ENCODE data around the gene COMTD1.
"Not testable (repeated sequence)": the region's sequence is repeated elsewhere in the genome, so short reads cannot be mapped to it uniquely, and the experiment has no call there.

COMTD1 gene

GRCh38 chr10:75244487-75245353 is 9.0 kb upstream of the COMTD1 start:
- no peak for DNase-seq

- no peak for DNase-seq
Observed at GRCh38 chr10:75243426-75243825, 7.7 kb upstream of the COMTD1 start.

- DNase-seq: no peak
Observed at GRCh38 chr10:75240329-75241076, 4.7 kb upstream of the COMTD1 start.

DNA sequence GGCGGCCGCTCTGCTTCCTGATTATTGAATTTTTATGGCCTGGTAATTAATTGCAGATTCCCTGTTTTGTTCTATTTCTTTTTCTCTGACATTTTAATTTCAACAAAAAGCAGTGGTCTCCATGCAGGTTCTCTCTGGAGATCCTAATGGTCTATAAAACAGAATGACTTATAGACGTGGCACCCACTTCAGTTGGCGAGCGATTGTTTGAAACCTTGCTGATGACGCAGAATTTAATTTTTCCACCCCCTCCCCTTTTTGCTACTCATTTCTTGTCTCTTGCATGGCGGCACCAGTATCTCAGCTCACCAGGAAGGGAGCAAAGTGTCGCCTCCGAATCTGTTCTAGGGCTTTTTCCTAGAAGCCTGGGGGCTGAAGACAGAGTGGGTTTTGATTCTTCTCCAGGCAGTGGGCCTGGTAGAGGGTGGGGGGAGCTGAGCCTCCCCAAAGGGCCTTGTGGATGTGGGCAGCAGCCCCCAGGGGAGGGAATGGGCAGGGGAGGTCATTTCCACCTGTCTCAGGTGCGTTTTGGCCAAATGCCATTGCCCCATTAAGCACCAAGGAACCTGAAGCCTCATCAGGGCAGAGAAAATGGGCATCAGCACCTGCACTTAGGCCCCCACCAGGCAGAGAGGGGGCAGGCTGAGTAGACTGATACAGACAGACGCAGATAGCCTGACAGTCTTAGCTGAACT is 3.5 kb upstream of the COMTD1 start:
- DNase-seq: no peak

DNA sequence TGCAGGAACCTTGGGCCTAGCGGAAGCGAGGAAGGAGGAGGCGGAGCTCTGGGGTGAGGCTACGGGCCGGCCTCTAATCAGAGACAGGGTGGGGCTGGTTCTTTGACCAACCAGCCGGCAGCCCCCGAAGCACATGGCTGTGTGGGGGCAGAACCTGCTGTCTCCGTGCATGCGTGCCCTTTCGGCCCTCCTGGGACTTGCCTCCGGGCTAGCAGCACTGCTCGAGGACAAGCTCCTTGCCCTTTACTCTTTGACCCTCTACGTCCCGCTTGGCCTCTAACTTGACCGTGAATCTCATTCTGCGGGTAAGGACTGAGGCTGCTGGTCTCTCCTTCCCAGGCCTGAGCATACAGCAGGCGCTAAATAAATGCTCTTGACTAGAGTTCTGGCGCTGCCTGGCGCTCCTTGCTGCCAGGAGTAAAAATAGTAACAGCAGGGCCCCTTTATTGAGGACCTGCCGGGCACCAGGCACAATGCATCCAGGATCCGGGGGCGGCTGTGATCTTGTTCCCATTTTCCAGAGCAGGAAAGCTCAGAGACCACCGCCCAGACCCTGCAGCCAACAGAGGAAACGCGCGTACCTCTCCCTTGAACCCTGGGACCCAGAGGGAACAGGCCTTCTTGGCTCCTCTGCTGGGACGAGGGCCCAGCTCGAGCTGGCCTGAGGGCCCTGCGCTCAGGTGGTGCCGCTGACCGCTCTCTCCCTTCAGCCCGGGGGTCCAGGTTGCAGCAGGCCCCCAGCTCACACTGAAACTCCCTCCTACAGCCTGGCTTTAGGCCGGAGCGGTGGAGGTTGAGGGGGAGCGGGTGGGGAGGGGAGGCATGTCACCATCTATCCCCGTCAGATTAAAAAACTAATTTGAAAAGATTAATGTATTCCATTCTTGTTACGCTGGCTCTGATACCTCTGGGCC is 2.7 kb upstream of the COMTD1 start:
- DNase-seq: no peak

GRCh38 chr10:75236178-75236825 is 545 bp upstream of the COMTD1 start:
- DNase-seq: no peak

- peak; percentile 26 for DNase-seq
Observed at GRCh38 chr10:75234683-75235374, 928 bp downstream of the COMTD1 start.

DNA sequence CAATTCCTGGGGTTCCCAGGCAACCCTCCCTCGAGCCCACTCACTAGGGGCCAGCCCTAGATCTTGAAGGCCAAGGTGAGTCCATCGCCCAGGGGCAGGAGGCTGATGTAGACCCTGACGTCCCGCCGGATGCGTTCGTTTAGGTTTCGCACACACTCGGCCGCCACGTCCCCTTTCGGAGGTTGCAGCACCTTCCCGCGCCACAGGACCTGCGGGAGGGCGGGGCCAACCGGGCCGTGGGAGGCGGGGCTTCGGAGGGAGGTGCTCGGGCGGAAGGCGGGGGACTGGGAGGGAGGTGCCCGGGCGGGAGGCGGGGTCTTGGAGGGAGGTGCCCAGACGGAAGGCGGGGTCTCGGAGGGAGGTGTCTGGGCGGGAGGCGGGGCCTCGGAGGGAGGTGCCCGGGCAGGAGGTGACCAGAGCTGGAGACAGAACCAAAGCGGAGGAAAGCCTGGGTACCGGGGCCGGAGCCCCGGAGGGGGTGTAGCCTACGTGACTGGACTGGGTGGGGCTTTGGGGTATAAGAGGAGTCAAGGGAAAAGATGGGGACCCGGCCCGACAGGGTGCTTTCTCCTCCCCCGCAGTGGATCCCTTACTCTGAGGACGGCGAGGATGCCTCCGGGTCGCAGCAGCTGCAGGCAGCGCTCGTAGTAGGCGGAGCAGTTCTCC is 1.6 kb downstream of the COMTD1 start:
- peak; percentile 99 for DNase-seq

- no peak for DNase-seq
Observed at GRCh38 chr10:75233444-75234016, 2.2 kb downstream of the COMTD1 start.

DNA sequence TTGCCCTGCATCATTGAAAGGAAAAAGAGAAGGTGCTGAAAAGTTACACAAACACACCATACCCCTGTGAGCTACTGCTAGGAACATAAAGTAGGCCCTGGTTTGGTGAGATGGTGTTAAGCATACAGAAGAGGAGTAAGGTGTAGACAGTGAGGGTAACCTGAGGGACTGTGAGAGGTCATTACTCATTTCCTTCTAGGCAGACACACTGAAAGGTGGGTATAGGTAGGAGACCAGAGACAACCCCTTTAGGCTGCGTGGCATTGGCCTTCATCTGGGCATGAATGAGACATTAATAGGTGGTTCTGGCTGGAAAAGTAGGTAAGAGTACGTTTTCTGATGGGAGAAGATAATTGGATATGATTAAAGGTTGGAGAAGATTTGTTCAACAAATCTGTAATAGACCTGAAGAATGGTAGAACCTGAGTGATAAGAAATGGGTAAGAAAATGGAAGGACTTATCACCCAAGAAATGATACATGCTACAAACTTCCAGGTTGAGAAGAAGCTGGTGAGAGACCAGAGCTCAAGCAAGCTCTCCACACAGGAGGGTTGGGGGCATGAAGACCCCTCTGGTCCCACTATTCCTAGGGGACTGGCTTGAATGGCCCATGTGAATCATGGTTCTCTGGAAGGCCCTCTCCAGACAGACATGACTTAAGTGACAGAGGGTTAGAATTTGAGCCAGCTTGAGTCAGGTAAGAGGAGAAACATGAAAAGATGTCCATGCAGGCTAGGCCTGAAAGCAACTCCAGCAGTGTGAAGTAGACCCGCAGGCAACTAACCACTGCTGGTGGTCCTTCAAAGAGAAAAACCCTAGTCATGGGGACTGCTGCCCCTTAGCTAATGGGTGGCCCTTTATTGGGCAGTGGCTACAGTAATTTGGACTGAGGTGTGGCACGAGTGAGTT is 3.8 kb downstream of the COMTD1 start:
- no peak for DNase-seq

GRCh38 chr10:75230600-75231038 is 5.1 kb downstream of the COMTD1 start:
- DNase-seq: peak; percentile 95

- no peak for DNase-seq
Observed at GRCh38 chr10:75229971-75230370, 5.8 kb downstream of the COMTD1 start.

- DNase-seq: no peak
Observed at GRCh38 chr10:75228834-75229233, 6.9 kb downstream of the COMTD1 start.

DNA sequence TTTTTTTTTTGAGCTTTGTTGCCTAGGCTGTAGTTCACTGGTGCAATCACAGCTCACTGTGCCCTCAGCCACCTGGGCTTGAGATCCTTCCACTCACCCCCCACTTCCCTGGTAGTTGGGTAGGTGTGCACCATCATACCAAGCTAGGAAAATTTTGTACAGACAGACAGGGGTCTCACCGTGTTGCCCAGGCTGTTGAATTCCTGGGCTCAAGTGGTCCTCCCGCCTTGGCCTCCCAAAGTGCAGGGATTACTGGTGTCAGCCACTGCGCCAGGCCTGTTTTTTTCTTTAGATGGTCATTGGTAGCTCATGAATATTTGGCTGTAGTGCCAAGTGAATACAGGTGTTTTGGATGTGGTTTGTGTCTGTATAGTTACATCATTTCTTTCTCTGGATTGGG is 7.5 kb downstream of the COMTD1 start:
- DNase-seq: no peak

GRCh38 chr10:75226656-75227055 is 9.1 kb downstream of the COMTD1 start:
- DNase-seq: no peak

DNA sequence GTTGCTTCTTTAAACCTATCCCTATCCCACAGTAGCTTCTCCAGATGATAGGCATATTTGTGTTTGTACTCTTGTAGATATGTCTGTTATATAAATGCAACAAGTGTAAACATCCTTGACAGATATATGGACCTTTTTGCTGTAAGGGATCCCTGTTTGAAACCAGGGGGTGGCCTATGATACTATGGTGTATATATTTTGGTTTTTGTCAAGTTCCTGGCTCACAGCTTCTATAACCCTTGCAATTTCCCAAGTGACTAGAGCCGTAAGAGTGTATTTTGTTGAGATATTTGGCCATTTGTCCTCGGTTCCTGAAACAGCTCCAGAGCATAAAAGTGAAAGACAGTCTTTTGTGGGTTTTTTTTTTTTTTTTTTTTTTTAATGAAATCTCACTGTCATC is 9.7 kb downstream of the COMTD1 start:
- no peak for DNase-seq

- no peak for DNase-seq
Observed at GRCh38 chr10:75223507-75223906, 12.2 kb downstream of the COMTD1 start.

DNA sequence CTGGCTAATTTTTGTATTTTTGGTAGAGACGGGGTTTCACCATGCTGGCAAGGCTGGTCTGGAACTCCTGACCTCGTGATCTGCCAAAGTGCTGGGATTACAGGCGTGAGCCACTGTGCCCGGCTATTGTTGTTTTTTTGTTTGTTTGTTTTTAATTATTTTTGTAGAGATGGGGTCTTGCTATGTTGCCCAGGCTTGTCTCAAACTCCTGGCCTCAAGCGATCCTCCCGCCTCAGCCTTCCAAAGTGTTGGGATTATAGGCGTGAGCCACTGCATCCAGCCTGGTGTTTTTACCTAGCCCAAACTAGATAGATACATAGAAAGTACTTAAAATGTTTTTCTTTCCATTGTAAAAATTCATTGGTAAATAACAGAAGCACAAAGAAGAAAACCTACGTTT is 14.3 kb downstream of the COMTD1 start:
- DNase-seq: not testable (repeated sequence)

- DNase-seq: no peak
Observed at GRCh38 chr10:75220274-75220673, 15.5 kb downstream of the COMTD1 start.

All from T-helper 9 cell (primary cell).